Endothelial cell of umbilical vein (primary cell): ENCODE measurements around the gene ZNF503. TPM values are rescaled to one million over a fixed set of nuclear protein-coding genes. Genes with fewer than 3 reads are reported as not detected.

Experiments
- BruUV-seq: library from RNA; stranded (reverse); fragments of 400-500 nt; replicated peaks from 2 replicates; lab custom pipeline; 2021; lab: Mats Ljungman, UMichigan
- CTCF ChIA-PET: fragments of 300-600, 350-600 bp; sonication (Branson Sonifier 250); formaldehyde crosslinking; loops from one replicate; lab custom pipeline; 2021; ENCODE audit warnings: antibody characterized with exemption, inconsistent platforms; lab: Charles Lee
- POLR2A ChIA-PET: fragments of 300-600, 350-600 bp; sonication (Branson Sonifier 250); formaldehyde crosslinking; loops from one replicate; lab custom pipeline; 2021; ENCODE audit warnings: antibody characterized with exemption, inconsistent platforms; lab: Charles Lee
- DNase-seq: peaks from one replicate; pipeline ENCODE4 v3.0.0-alpha.2; 2011; ENCODE audit warnings: low read depth, low spot score
- FAIRE-seq: peaks from 2 replicates; lab custom pipeline; 2011; peaks lifted over from hg19 to GRCh38; lab: Jason Lieb, UNC
- H2AFZ ChIP-seq: 2 replicates; pipeline ENCODE4 v1.6.0; 2012; ENCODE audit warnings: low read depth, low read length, control low read depth, inconsistent platforms
- H3K27ac ChIP-seq: 2 replicates; pipeline ENCODE4 v1.5.1; 2011; ENCODE audit warnings: low read depth, mild to moderate bottlenecking, control low read depth, low read length, moderate library complexity; ENCODE audit not compliant: insufficient read depth
- H3K27me3 ChIP-seq, 2 experiments: 2 replicates each; pipeline versions ENCODE4 v1.6.0 to v1.6.1; 2011; ENCODE audit warnings: low read length in 2 of 2, mixed read lengths in 1 of 2; ENCODE audit not compliant: control insufficient read depth in 2 of 2, insufficient read depth in 2 of 2
- H3K36me3 ChIP-seq, 2 experiments: 2 replicates in 1 of 2; 3 replicates in 1 of 2; pipeline ENCODE4 v1.5.1; 2011; ENCODE audit warnings: low read length in 2 of 2, mild to moderate bottlenecking in 1 of 2, moderate library complexity in 1 of 2; ENCODE audit not compliant: control insufficient read depth in 2 of 2, insufficient read depth in 2 of 2; ENCODE audit errors: extremely low read depth in 1 of 2
- H3K4me1 ChIP-seq: 3 replicates; pipeline ENCODE4 v1.5.1; 2011; ENCODE audit warnings: mild to moderate bottlenecking, low read length; ENCODE audit not compliant: control insufficient read depth, insufficient read depth; ENCODE audit errors: extremely low read depth
- H3K4me2 ChIP-seq: 2 replicates; pipeline ENCODE4 v1.6.1; 2011; ENCODE audit warnings: low read length, control low read depth, mixed read lengths; ENCODE audit not compliant: insufficient read depth
- H3K4me3 ChIP-seq, 3 experiments: fragments of 200-600 bp in 1 of 3; sonication (generic), shearing (Covaris generic) in 1 of 3; replicated peaks in 1 of 3; 2 replicates each; pipeline ENCODE4 v1.5.1; 2011 to 2016; ENCODE audit warnings: control low read depth in 3 of 3, low read length in 3 of 3, mild to moderate bottlenecking in 2 of 3, inconsistent platforms in 1 of 3, low read depth in 1 of 3, moderate library complexity in 1 of 3; ENCODE audit not compliant: insufficient read depth in 1 of 3
- H3K79me2 ChIP-seq: 2 replicates; pipeline ENCODE4 v1.6.0; 2012; ENCODE audit warnings: low read length, inconsistent platforms; ENCODE audit not compliant: control insufficient read depth, insufficient read depth
- H3K9ac ChIP-seq: replicated peaks from 2 replicates; pipeline ENCODE3; 2011; ENCODE audit warnings: low read length, control low read depth; ENCODE audit not compliant: insufficient read depth; ENCODE audit errors: extremely low read depth
- H3K9me1 ChIP-seq: replicated peaks from 3 replicates; pipeline ENCODE4 v1.6.0; 2011; ENCODE audit warnings: mild to moderate bottlenecking, low read length; ENCODE audit not compliant: control insufficient read depth, insufficient read depth; ENCODE audit errors: extremely low read depth
- H3K9me3 ChIP-seq: replicated peaks from 2 replicates; pipeline ENCODE4 v1.5.1; 2012; ENCODE audit warnings: low read length, inconsistent platforms; ENCODE audit not compliant: control insufficient read depth, insufficient read depth
- H4K20me1 ChIP-seq: replicated peaks from 2 replicates; pipeline ENCODE3; 2011; ENCODE audit warnings: mild to moderate bottlenecking, low read length; ENCODE audit not compliant: control insufficient read depth, insufficient read depth; ENCODE audit errors: extremely low read depth
- CTCF ChIP-seq, 2 donors: IDR thresholded peaks; 1 replicate in 1 of 2; 2 replicates in 1 of 2; pipeline ENCODE4 v1.5.1; 2011; ENCODE audit warnings: low read length in 2 of 2, mild to moderate bottlenecking in 2 of 2, moderate library complexity in 2 of 2, control low read depth in 1 of 2, inconsistent platforms in 1 of 2, low read depth in 1 of 2; ENCODE audit not compliant: insufficient read depth in 1 of 2; ENCODE audit errors: extremely low read depth in 1 of 2
- EZH2 ChIP-seq: IDR thresholded peaks from 2 replicates; pipeline ENCODE4 v1.6.1; 2012; ENCODE audit warnings: borderline replicate concordance, low read depth, mild to moderate bottlenecking, moderate library complexity, low read length, inconsistent platforms; ENCODE audit not compliant: severe bottlenecking
- FOS ChIP-seq: IDR thresholded peaks from 2 replicates; pipeline ENCODE4 v1.6.1; 2011; ENCODE audit warnings: mild to moderate bottlenecking, low read length, moderate library complexity, borderline replicate concordance; ENCODE audit not compliant: insufficient read depth
- GATA2 ChIP-seq: IDR thresholded peaks from 2 replicates; pipeline ENCODE4 v1.7.0; 2011; ENCODE audit warnings: low read depth, mild to moderate bottlenecking, moderate library complexity, mixed read lengths, low read length; ENCODE audit not compliant: insufficient read length, insufficient read depth
- JUN ChIP-seq: IDR thresholded peaks from 2 replicates; pipeline ENCODE4 v1.6.1; 2011; ENCODE audit warnings: borderline replicate concordance, low read depth; ENCODE audit not compliant: insufficient read length, insufficient read depth
- MAX ChIP-seq: IDR thresholded peaks from 2 replicates; pipeline ENCODE4 v1.6.1; 2011; ENCODE audit not compliant: insufficient read depth, insufficient read length
- MYC ChIP-seq: IDR thresholded peaks from one replicate; pipeline ENCODE4 v1.6.1; 2011; ENCODE audit warnings: mild to moderate bottlenecking, low read depth, low read length
- POLR2A ChIP-seq: IDR thresholded peaks from 2 replicates; pipeline ENCODE4 v1.6.1; 2012; ENCODE audit warnings: low read depth, mild to moderate bottlenecking, control low read depth, low read length
- POLR2AphosphoS5 ChIP-seq: IDR thresholded peaks from 2 replicates; pipeline ENCODE4 v1.6.1; 2012; ENCODE audit warnings: low read depth, mild to moderate bottlenecking, control low read depth, low read length, moderate library complexity; ENCODE audit not compliant: insufficient read depth
- dilution Hi-C: fragments of 300-500 bp; cut with MboI; formaldehyde crosslinking; loops from one replicate; pipeline ENCODE4 v1.15.0; 2019; ENCODE audit warnings: low sequenced_read_pairs; ENCODE audit not compliant: extremely low pct_ligation_motif_present
- intact Hi-C: fragments of 100-400 bp; cut with micrococcal nuclease; formaldehyde crosslinking; loops from one replicate; pipeline ENCODE4 v1.10.0; 2022
- polyA plus RNA-seq, 4 experiments: library from polyadenylated mRNA; depleted of rRNA in 3 of 4; stranded (reverse) in 3 of 4; unstranded in 1 of 4; fragments of >200 nt; gene quantifications; 2 replicates each; pipeline versions ENCODE4 v1.2.1 to v1.2.3, GENCODE V29; 2011 to 2012; ENCODE audit warnings: missing spikeins in 1 of 4
- total RNA-seq: library from RNA; stranded (reverse); gene quantifications from 2 replicates; pipeline ENCODE4 v1.2.3, GENCODE V29; 2021

ZNF503 gene
- total and polyA plus RNA-seq, 2 donors (not counting 3 experiments of a cell fraction or from before 2014, with no cell fraction given), result 0.58 to 2.2 TPM

- ChIA-PET CTCF (interaction anchor here (1.3 kb wide), 1 partner anchor 38 kb away, joined by 4 read pairs; no protein-coding TSS in a partner anchor), POLR2A (no interaction called here)
- Histone ChIP-seq H4K20me1 (no peaks in the 10 kb centered on the region), H3K4me1 (no peaks in the 10 kb centered on the region), H3K27ac (no peak overlapping the region), H3K9me3 (no peaks in the 10 kb centered on the region), H3K4me2 (no peak overlapping the region), H3K9ac (no peak overlapping the region), H3K9me1 (no peaks in the 10 kb centered on the region), H2AFZ (no peak overlapping the region), H3K79me2 (no peaks in the 10 kb centered on the region), H3K4me3 (no peak overlapping the region), H3K36me3 (no peaks in the 10 kb centered on the region), H3K27me3 (no peaks in the 10 kb centered on the region)
- FAIRE-seq (no peak), DNase-seq (no peak)
- dilution Hi-C loops, result no loop called here
- TF ChIP-seq CTCF (IDR thresholded peaks at IDR 0.05; ENCODE audit: extremely low read depth in 1 of 2, insufficient read depth in 1 of 2, low read depth in 1 of 2, low read length in 2 of 2) (no peak), POLR2AphosphoS5 (no peak), GATA2 (no peak), FOS (no peak), EZH2 (no peak), MYC (no peak), JUN (no peak), MAX (no peak), POLR2A (no peak)
- no TSS peak for BruUV-seq
- intact Hi-C loops, result no loop called here
These were observed 44.1 kb downstream of the ZNF503 start for GRCh38 chr10:75357500-75357899.
